Naive thymus-derived CD4-positive, alpha-beta T cell (primary cell): ENCODE data around the gene BLACAT1. TPM values are rescaled to one million over a fixed set of nuclear protein-coding genes. Genes with fewer than 3 reads are reported as not detected.

Source experiments
- ATAC-seq: fragments of 150-1000 bp; cut with Tn5 transposase; 2 replicates; pipeline ENCODE4 v1.10.0; 2021; ENCODE audit warnings: mild to moderate bottlenecking, moderate library complexity
- CTCF ChIA-PET: fragments of 350-600 bp; sonication (Branson Sonifier 250); formaldehyde crosslinking; loops from one replicate; lab custom pipeline; 2021; ENCODE audit warnings: antibody characterized with exemption; lab: Charles Lee
- POLR2A ChIA-PET: fragments of 350-600 bp; sonication (Branson Sonifier 250); formaldehyde crosslinking; loops from one replicate; lab custom pipeline; 2021; ENCODE audit warnings: antibody characterized with exemption, inconsistent platforms; lab: Charles Lee
- DNase-seq, 9 donors: peaks; one replicate each; pipeline versions ENCODE4 v3.0.0 to v3.0.0-alpha.2; 2020 to 2022; ENCODE audit warnings: mixed read lengths in 1 of 9
- H3K27ac ChIP-seq: one replicate; pipeline ENCODE4 v1.7.0; 2013; ENCODE audit warnings: mild to moderate bottlenecking, low read depth, low read length, moderate library complexity
- H3K27me3 ChIP-seq, 2 donors: one replicate each; pipeline ENCODE4 v1.7.0; 2013; ENCODE audit warnings: low read length in 2 of 2, mild to moderate bottlenecking in 2 of 2, moderate library complexity in 2 of 2; ENCODE audit not compliant: control insufficient read depth in 2 of 2, insufficient read depth in 2 of 2
- H3K36me3 ChIP-seq, 3 experiments: 1 replicate in 2 of 3; 2 replicates in 1 of 3; pipeline ENCODE4 v1.7.0; 2013; ENCODE audit warnings: low read length in 3 of 3, mild to moderate bottlenecking in 3 of 3, moderate library complexity in 1 of 3; ENCODE audit not compliant: insufficient read depth in 3 of 3, control insufficient read depth in 2 of 3
- H3K4me1 ChIP-seq, 2 donors: one replicate each; pipeline ENCODE4 v1.7.0; 2013; ENCODE audit warnings: low read length in 2 of 2, mild to moderate bottlenecking in 2 of 2, moderate library complexity in 1 of 2; ENCODE audit not compliant: control insufficient read depth in 2 of 2, insufficient read depth in 2 of 2
- H3K4me3 ChIP-seq: 2 replicates; pipeline ENCODE4 v1.7.0; 2013; ENCODE audit warnings: mild to moderate bottlenecking, low read length
- H3K9me3 ChIP-seq, 3 experiments: 1 replicate in 2 of 3; 2 replicates in 1 of 3; pipeline ENCODE4 v1.7.0; 2013; ENCODE audit warnings: low read length in 3 of 3; ENCODE audit not compliant: control insufficient read depth in 2 of 3
- H3K27ac Mint-ChIP-seq, 9 donors: one replicate each; pipeline ENCODE4 v1.8.0; 2020 to 2022; ENCODE audit warnings: mixed read lengths in 9 of 9, mild to moderate bottlenecking in 8 of 9, moderate library complexity in 5 of 9, inconsistent platforms in 2 of 9
- H3K27me3 Mint-ChIP-seq, 5 donors: one replicate each; pipeline ENCODE4 v1.8.0; 2021 to 2022; ENCODE audit warnings: mixed read lengths in 5 of 5, mild to moderate bottlenecking in 1 of 5
- H3K36me3 Mint-ChIP-seq, 5 donors: one replicate each; pipeline ENCODE4 v1.8.0; 2020 to 2022; ENCODE audit warnings: mixed read lengths in 5 of 5, mild to moderate bottlenecking in 3 of 5, inconsistent platforms in 1 of 5
- H3K4me1 Mint-ChIP-seq, 7 donors: one replicate each; pipeline ENCODE4 v1.8.0; 2020 to 2022; ENCODE audit warnings: mixed read lengths in 7 of 7, mild to moderate bottlenecking in 3 of 7, inconsistent platforms in 1 of 7
- H3K4me3 Mint-ChIP-seq, 10 donors: one replicate each; pipeline ENCODE4 v1.8.0; 2020 to 2022; ENCODE audit warnings: mild to moderate bottlenecking in 10 of 10, mixed read lengths in 10 of 10, moderate library complexity in 6 of 10, inconsistent platforms in 2 of 10
- H3K9me3 Mint-ChIP-seq, 11 donors: one replicate each; pipeline ENCODE4 v1.8.0; 2020 to 2022; ENCODE audit warnings: mixed read lengths in 11 of 11, mild to moderate bottlenecking in 4 of 11, inconsistent platforms in 1 of 11, moderate library complexity in 1 of 11
- intact Hi-C, 2 donors: fragments of 100-400 bp; cut with micrococcal nuclease; formaldehyde crosslinking; loops; one replicate each; pipeline ENCODE4 v1.15.1; 2023
- polyA plus RNA-seq, 2 donors: library from polyadenylated mRNA; unstranded; fragments of 300-500 nt; fragmentation: Illumina TruSeq; gene quantifications; one replicate each; pipeline ENCODE4 v1.2.3, GENCODE V29; 2021
- total RNA-seq, 6 experiments: library from RNA in 5 of 6; stranded (reverse) in 5 of 6; gene quantifications; 1 replicate in 5 of 6; 2 replicates in 1 of 6; pipeline ENCODE4 v1.2.3 and lab custom pipeline; 2021 to 2026

BLACAT1 gene
- total RNA-seq: under 1 TPM in 4 of 5 experiments, not detected in 1; 0.12 to 0.44 (median 0.31) TPM
- polyA plus RNA-seq: under 1 TPM in 1 of 2 donors, not detected in 1; 0.13 TPM
- total RNA-seq (lab: John Stamatoyannopoulos, UW): 0.81 reads per million

DNA sequence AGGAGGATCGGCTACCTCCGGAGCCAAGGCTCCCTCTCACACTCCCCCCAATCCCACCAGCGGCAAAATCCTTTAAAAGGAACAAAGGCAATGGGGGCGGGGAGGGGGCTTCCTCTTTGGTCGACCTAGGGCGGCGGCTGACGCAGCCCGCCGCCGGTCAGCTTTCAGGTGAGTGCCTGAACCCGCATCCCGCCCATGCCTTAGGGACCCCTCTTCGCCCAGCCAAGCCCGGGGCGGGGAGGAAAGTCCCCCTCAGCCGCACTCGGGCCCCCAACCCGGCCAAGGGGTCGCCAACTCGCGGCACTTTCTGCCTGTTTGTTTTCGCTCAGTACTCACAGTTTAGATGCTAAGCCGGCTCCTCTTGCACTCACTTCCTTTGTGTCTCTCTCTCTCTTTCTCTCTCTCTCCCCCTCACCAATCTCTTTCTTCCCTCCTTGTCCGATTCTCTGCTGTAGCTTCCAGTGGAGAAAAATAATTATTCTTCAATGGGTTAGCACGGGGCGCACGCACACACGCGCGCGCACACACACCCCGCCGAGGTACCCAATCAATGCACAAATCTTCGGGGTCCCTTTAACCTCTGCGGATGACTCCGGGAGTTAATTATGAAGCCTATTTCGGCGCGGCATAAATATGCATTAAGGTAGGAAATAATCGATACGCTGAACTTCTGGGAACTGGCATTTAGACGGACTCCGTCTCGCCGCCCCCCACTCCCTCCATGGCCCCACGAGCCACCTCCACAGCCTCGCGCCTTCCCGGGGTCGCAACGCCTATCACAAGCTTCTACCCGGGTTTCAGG is at the start of gene BLACAT1:
Gene BLACAT1 (minus strand): TSS at position 465 of the 802 bp plus-strand sequence.
- intact Hi-C loops: no loop called here
- H3K27ac ChIP-seq: no peak within 1 kb of the TSS
- DNase-seq: no peak
- Mint-ChIP-seq H3K27ac (peak within 1 kb of the TSS in 1 of 9 donors; percentile 74), H3K27me3 (peaks cover 70 to 82% (median 77%) of the 10 kb centered on the region in 5 donors), H3K36me3 (peaks cover 0 to 3% (median 0%) of the 10 kb centered on the region in 5 donors), H3K4me3 (peak within 1 kb of the TSS; percentile 65 to 88 (median 76)), H3K9me3 (peaks cover 0 to 2% (median 0%) of the 10 kb centered on the region in 11 donors), H3K4me1 (peaks cover 6 to 20% (median 16%) of the 10 kb centered on the region in 7 donors)
- H3K36me3 ChIP-seq: no peaks in the 10 kb centered on the region
- H3K9me3 ChIP-seq: no peaks in the 10 kb centered on the region
- H3K4me3 ChIP-seq: peak within 1 kb of the TSS; percentile 47
- CTCF ChIA-PET: interaction anchor here (0.6 kb wide), 1 partner anchor 71 kb away, joined by 7 read pairs; no protein-coding TSS in a partner anchor
- peaks cover 17 to 29% of the 10 kb centered on the region in 2 donors for H3K27me3 ChIP-seq
- no peak for ATAC-seq
- H3K4me1 ChIP-seq: peaks cover 9 to 17% of the 10 kb centered on the region in 2 donors
- POLR2A ChIA-PET: no interaction called here

- no peaks in the 10 kb centered on the region for H3K9me3 ChIP-seq
- ATAC-seq (no peak), DNase-seq (no peak)
- Mint-ChIP-seq H3K9me3 (no peaks in the 10 kb centered on the region), H3K27ac (peak overlapping the region in 7 of 9 donors; percentile 45 to 86 (median 69)), H3K4me1 (peaks cover 0 to 18% (median 12%) of the 10 kb centered on the region in 7 donors), H3K4me3 (peak overlapping the region; percentile 76 to 94 (median 91)), H3K36me3 (no peaks in the 10 kb centered on the region), H3K27me3 (peaks cover 0 to 48% (median 0%) of the 10 kb centered on the region in 5 donors)
- H3K36me3 ChIP-seq: peaks cover 0 to 6% (median 0%) of the 10 kb centered on the region in 3 experiments
- peaks cover 6 to 9% of the 10 kb centered on the region in 2 donors for H3K4me1 ChIP-seq
- CTCF ChIA-PET: no interaction called here
- peak overlapping the region; percentile 83 for H3K4me3 ChIP-seq
- no peaks in the 10 kb centered on the region for H3K27me3 ChIP-seq
- H3K27ac ChIP-seq: peak overlapping the region; percentile 49
- intact Hi-C loops: no loop called here
- POLR2A ChIA-PET: no interaction called here
Measured at GRCh38 chr1:205505076-205505729, 49.4 kb upstream of the BLACAT1 start.

- ATAC-seq: peak; percentile 72
- H3K4me1 ChIP-seq: peaks cover 6 to 9% of the 10 kb centered on the region in 2 donors
- Mint-ChIP-seq H3K36me3 (no peaks in the 10 kb centered on the region), H3K4me3 (peak within 1 kb of the TSS; percentile 76 to 94 (median 91)), H3K27ac (peak within 1 kb of the TSS in 8 of 9 donors; percentile 56 to 87 (median 72)), H3K27me3 (peaks cover 0 to 48% (median 0%) of the 10 kb centered on the region in 5 donors), H3K9me3 (no peaks in the 10 kb centered on the region), H3K4me1 (peaks cover 0 to 18% (median 12%) of the 10 kb centered on the region in 7 donors)
- intact Hi-C loops: no loop called here
- CTCF ChIA-PET: no interaction called here
- H3K36me3 ChIP-seq: peaks cover 0 to 6% (median 0%) of the 10 kb centered on the region in 3 experiments
- DNase-seq: peak in 8 of 9 donors; percentile 21 to 51 (median 40)
- no peaks in the 10 kb centered on the region for H3K9me3 ChIP-seq
- POLR2A ChIA-PET: no interaction called here
- no peaks in the 10 kb centered on the region for H3K27me3 ChIP-seq
- peak within 1 kb of the TSS; percentile 83 for H3K4me3 ChIP-seq
- H3K27ac ChIP-seq: peak within 1 kb of the TSS; percentile 49
Measured at GRCh38 chr1:205504311-205505075, 48.6 kb upstream of the BLACAT1 start, which contains the start of gene CDK18. CDK18 (plus strand) TSS chr1:205504669; CDS start chr1:205523168, 18,499 bp downstream.

GRCh38 chr1:205502992-205503391 is 47.1 kb upstream of the BLACAT1 start:
- Mint-ChIP-seq H3K36me3 (no peaks in the 10 kb centered on the region), H3K4me1 (peaks cover 0 to 18% (median 12%) of the 10 kb centered on the region in 7 donors), H3K27ac (peak overlapping the region in 5 of 9 donors; percentile 1 to 65 (median 6)), H3K27me3 (peaks cover 0 to 51% (median 0%) of the 10 kb centered on the region in 5 donors), H3K9me3 (no peaks in the 10 kb centered on the region), H3K4me3 (peak overlapping the region in 6 of 10 donors; percentile 14 to 93 (median 44))
- H3K27me3 ChIP-seq: no peaks in the 10 kb centered on the region
- H3K27ac ChIP-seq: no peak overlapping the region
- no peak for DNase-seq
- H3K36me3 ChIP-seq: peaks cover 0 to 6% (median 0%) of the 10 kb centered on the region in 3 experiments
- no peak overlapping the region for H3K4me3 ChIP-seq
- POLR2A ChIA-PET: no interaction called here
- intact Hi-C loops: no loop called here
- CTCF ChIA-PET: interaction anchor here (1.0 to 2.3 kb wide), 3 partner anchors 19 to 474 kb away, joined by 3 to 6 read pairs (median 3); no protein-coding TSS in a partner anchor
- ATAC-seq: no peak
- H3K9me3 ChIP-seq: no peaks in the 10 kb centered on the region
- H3K4me1 ChIP-seq: peaks cover 6 to 9% of the 10 kb centered on the region in 2 donors

- POLR2A ChIA-PET: no interaction called here
Measured at GRCh38 chr1:205502111-205502810, 46.4 kb upstream of the BLACAT1 start.

More at GRCh38 chr1:205502111-205502810, 46.4 kb upstream of the BLACAT1 start:
- CTCF ChIA-PET: interaction anchor here (0.7 to 2.3 kb wide), 4 partner anchors 20 to 475 kb away, joined by 3 to 6 read pairs (median 3); no protein-coding TSS in a partner anchor
- ATAC-seq (no peak), DNase-seq (no peak)
- intact Hi-C loops: no loop called here
- H3K36me3 ChIP-seq: peaks cover 0 to 6% (median 0%) of the 10 kb centered on the region in 3 experiments
- H3K27ac ChIP-seq: no peak overlapping the region
- no peaks in the 10 kb centered on the region for H3K9me3 Mint-ChIP-seq
- H3K4me3 Mint-ChIP-seq: peak overlapping the region in 1 of 10 donors; percentile 22
- no peaks in the 10 kb centered on the region for H3K36me3 Mint-ChIP-seq
- H3K27me3 ChIP-seq: no peaks in the 10 kb centered on the region
- H3K27me3 Mint-ChIP-seq: peaks cover 0 to 53% (median 0%) of the 10 kb centered on the region in 5 donors
- H3K9me3 ChIP-seq: no peaks in the 10 kb centered on the region
- H3K4me1 ChIP-seq: peaks cover 6 to 9% of the 10 kb centered on the region in 2 donors
- peak overlapping the region in 1 of 9 donors; percentile 22 for H3K27ac Mint-ChIP-seq
- H3K4me3 ChIP-seq: no peak overlapping the region
- H3K4me1 Mint-ChIP-seq: peaks cover 0 to 18% (median 12%) of the 10 kb centered on the region in 7 donors
